Stimulated activated CD8-positive, alpha-beta memory T cell treated with anti-CD3 and anti-CD28 coated beads, Interleukin-15, amount 100 ng/mL, for 4 hours (primary cell): Measurements from ENCODE around the gene TCF15.
"Not testable (repeated sequence)": the region's sequence is repeated elsewhere in the genome, so short reads cannot be mapped to it uniquely, and the experiment has no call there.

ENCODE experiments used
- DNase-seq, 2 donors: peaks; one replicate each; pipeline ENCODE4 v3.0.0-alpha.2; 2020; ENCODE audit warnings: low read depth in 2 of 2

The TCF15 gene

GRCh38 chr20:582204-582603 is 27.9 kb downstream of the TCF15 start:
- DNase-seq, result no peak

DNA sequence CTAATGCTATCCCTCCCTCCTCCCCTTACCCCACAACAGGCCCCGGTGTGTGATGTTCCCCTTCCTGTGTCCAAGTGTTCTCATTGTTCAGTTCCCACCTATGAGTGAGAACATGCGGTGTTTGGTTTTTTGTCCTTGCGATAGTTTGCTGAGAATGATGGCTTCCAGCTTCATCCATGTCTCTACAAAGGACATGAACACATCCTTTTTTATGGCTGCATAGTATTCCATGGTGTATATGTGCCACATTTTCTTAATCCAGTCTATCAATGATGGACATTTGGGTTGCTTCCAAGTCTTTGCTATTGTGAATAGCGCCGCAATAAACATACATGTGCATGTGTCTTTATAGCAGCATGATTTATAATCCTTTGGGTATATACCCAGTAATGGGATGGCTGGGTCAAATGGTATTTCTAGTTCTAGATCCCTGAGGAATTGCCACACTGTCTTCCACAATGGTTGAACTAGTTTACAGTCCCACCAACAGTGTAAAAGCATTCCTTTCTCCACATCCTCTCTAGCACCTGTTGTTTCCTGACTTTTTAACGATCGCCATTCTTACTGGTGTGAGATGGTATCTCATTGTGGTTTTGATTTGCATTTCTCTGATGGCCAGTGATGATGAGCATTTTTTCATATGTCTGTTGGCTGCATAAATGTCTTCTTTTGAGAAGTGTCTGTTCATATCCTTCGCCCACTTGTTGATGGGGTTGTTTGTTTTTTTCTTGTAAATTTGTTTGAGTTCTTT is 31.0 kb downstream of the TCF15 start:
- DNase-seq, result not testable (repeated sequence)

DNA sequence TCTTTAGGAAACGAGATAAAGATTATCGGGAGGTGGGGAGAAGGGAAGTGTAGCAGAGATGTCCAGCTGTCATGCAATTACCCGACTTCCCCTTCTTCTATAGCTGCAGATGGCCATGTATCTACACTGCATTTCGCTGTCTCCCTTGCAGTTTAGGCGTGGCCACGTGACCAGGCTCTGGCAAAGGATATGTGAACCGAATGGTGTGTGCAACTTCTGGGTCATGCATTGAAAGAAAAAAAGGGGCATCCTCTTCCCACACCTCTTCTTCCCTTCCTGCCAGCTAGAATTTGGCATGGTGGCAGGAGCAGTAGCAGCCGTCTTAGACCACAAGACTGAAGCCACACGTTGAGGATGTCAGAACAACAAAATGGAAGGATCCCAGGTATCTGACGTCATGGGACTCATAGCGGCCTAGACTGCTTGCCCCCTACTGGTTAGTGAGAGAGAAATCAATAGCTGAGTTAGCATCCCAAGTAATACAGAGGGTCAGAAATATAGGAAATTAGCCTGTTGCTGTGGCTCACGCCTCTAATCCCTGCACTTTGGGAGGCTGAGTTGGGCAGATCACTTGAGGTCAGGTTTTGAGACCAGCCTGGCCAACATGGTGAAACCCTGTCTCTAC is 32.8 kb downstream of the TCF15 start:
- DNase-seq, result no peak

DNA sequence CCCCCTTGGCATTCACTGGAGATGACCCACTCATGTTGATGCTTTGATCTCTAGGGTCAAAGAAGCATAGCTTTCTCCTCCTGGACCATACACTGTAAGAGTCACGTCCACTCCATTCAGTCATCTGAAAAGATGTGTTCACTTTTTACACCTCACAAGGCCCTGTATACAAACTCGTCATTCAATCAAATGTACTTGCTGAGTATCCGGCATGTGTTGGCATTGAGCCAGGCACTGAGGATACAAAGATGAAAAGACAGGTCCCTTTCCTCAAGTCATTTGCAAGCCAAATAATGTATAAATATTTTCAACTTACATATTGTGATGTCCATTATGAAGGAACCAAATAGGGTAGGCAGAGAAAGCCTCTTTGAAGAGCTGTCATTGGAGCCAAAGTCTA is 34.0 kb downstream of the TCF15 start:
- no peak for DNase-seq

- DNase-seq, result no peak
These were observed 34.9 kb downstream of the TCF15 start for GRCh38 chr20:575230-575629.

DNA sequence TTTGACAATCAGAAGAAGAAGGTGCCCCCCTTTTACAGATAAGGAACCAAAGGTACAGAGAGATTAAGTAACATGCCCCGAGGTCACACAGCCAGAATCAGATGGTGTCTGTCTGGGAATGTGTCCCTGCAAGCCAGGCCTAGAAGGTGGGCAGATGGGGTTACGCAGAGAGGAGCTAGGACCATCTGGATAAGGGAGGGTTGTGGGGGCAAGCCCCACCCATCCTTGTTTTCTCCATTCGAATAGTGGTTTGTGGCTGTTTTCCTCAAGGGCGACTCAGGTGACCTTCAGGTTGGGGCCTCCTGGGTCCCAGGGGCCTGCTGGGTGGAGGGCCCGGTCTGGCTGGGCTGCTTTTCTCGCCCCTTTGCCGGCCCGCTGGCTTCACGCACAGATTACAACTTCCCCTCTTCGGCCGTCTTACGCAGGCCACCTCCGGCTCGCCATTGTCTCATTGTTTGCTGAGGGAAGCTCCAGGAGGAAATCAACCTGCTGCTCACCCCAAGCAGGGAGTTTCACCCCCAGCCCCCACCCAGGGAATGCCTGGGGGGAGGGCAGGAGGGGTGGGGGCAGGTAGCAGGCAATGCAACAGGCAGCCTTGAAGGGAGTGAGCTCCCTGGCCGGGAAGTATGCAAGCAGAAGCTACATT is 35.7 kb downstream of the TCF15 start:
- DNase-seq, result no peak

DNA sequence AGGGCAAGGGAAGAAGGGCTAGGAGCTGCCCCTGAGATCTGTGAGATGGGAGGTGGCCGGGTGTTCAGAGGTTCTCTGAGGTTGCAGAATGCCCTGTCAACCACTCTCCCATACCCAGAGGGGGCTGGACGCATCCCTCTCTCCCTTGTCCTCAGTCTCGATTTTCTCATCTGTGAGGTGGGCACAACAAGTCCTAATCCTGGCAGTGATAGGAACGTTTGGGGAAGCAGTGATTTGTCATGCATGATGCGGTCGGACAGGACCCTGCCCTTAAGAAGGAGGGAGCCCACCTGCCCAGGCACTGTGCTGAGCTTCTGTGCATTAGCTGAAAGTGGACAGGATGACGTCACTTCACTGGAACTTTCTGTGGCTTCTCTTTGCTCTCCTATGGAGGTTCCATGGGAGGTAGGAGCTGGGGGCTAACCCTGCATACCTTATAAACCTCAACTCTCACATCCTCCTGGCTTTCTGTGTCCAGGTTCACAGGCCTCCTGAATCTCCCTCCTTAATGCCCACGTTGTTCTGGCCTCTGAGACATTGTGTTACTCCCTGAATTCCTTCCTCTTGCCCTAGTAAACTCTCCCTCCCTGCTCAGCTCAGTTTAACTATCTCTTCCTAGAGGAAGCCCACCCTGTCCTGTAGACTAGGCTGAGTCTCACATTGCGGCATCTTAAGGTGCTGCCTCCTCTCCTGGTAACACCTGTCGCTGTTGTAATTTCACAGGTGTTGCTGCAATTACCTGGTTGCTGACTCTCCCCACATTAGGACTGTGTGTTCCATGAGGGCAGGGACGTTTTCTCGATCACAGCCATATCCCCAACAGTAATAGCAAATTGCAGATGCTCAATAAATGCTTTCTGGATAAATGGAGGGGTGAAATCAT is 36.5 kb downstream of the TCF15 start:
- DNase-seq, result no peak

DNA sequence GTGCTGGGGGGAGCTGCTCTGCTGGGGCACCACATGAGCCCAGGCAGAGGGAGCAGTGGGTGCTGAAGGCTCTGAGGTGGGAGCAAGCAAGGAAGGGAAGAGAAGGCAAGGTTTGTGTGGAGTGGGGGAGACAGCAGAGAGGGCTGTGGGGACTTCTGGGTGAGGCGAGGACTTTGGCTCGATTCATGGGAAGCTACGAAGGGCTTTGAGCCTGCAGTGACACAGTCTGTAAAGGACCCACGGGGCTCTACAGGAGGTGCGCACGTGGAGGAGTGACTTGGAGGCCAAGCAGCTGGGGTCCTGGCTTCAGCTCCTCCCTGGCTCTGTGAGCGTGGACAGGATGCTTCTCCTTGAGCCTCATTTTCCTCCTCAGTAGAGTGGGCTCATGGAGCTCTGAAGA is 37.4 kb downstream of the TCF15 start:
- DNase-seq, result no peak

DNA sequence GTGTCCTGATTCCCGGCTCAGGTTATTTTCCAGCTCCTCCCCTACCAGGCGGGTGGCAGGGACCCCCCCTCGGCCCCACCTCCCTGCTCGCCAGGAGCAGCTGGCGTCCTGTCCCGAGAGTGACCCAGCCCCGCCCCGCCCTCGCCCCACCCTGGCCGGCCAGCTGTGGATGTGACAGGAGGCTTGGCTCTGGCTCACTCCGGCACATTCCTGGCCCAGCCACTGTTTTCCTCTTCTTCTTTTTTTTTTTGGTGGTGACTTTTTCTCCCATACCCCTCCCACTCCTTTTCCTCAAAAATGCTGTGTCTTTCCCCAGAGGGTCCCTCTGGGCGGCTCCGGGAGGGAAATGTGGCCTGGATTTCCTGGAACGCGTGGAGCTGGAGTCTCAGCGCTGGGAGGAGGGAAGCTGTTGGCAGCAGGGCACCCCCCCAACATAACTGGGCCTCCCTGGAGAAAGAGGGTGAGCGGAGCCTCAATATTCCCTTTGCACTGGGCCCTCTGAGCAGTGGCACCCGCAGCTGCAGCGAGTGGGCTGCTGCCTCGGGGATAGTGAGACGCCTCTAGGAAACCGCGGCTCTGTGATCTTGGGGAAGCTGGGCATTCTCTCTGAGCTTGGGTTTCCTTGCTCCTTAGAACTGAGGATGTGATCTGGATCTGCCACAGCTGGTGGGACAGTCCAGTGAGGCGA is 38.2 kb downstream of the TCF15 start:
- no peak for DNase-seq

- no peak for DNase-seq
These were observed 41.3 kb downstream of the TCF15 start for GRCh38 chr20:568673-569415.

DNA sequence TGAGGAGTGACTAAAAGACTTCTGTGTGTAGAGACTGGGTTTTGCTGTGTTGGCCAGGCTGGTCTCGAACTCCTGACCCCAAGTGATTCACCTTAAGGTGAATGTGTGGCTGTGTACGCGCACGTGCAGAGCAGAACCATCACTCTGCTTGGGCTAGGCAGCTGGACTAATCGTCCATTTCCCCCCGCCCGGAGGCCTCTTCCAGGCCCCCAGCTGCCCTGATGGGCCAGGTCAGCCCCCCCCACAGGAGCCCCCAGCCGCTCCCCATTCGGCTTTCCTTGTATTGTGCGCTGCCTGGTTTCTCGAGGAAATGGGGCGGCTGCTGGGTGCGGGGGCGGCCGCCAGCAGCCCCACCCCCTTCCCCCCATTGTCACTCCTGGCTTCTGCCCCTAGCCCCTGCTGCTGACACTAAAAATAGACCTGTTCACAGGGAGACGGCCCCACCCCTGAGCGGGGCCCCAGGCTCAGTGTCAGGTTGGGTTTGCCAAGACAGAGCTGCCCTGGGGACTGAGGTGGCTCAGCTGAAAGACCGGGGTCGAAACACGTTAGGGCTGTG is 41.9 kb downstream of the TCF15 start:
- DNase-seq, result no peak

- DNase-seq, result no peak
These were observed 45.9 kb downstream of the TCF15 start for GRCh38 chr20:564192-564591.

DNA sequence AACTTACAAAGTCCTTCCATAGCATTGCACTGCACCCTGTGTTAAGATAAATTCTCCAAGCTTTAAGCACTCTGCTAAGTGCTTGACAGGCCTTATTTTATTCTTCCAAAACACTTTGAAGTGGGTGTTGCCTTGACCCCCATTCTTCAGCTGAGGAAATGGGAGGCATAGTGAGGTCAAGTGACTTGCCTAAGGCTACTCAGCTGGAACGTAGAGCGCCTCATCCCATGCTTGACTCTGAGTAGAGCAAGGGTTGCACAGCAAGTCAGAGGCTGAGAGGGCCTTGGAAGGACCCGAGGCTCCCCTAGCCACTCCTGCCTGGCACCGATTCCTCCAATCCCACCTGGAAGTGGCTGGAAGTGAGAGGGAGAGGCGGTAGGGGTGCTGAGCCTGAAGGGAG is 46.9 kb downstream of the TCF15 start:
- no peak for DNase-seq

- DNase-seq, result no peak
These were observed 47.7 kb downstream of the TCF15 start for GRCh38 chr20:562232-562897.

DNA sequence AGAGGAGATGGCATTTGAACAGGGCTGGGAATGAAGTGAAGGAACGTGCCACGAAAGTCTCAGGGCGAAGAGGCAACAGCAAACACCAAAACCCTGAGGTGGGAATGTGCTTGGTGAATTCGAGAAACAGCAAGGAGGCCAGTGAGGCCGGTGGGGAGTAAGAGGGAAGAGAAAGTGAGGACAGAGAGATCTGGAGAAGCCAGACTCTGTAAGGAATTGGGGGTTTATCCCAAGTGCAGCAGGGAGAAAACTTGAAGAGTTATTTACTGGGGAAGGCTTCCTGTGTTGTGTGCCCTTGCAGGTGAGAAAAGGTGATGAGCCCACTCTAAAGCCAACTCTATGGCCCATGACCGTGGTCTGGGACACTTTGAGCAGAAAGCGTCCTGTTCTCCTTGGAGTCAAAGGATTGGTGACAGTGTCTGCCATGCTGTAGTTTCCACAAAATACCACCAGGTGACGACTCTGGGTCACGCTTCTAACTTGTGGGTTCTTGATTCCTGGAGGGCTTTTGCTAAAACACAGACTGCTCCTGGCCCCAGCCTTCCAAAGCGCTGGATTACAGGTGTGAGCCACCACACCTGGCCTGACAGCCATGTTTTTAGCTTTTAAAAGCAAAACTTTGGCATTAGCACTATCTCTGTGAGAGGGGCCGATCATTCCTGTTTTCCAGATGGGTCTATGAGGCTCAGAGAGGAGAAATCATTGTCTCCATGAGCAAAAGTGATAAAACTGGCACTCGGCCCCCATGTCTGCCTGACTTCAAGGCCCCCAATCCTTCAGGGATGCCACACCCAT is 48.5 kb downstream of the TCF15 start:
- DNase-seq, result peak in 1 of 2 donors; percentile 11

GRCh38 chr20:560680-561079 is 49.4 kb downstream of the TCF15 start:
- no peak for DNase-seq

DNA sequence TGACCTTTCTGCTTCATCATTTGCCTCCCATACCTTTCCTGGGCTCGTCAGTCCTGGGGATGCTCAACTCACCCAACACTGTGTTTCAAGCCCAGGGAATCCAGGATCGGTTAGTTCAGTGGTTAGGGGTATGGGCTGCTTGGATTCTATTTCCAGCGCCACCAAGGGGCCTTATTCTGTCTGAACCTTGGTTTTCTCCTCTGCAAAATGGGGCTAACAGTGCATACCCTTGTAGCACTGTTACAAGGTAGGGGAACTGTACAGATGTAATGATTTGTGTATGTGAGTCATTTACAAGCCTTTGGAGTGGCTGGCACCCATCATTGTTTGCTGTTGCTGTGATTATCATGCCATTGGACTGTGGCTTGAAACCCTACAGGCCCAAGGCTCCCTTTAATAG is 52.0 kb downstream of the TCF15 start:
- DNase-seq, result no peak

DNA sequence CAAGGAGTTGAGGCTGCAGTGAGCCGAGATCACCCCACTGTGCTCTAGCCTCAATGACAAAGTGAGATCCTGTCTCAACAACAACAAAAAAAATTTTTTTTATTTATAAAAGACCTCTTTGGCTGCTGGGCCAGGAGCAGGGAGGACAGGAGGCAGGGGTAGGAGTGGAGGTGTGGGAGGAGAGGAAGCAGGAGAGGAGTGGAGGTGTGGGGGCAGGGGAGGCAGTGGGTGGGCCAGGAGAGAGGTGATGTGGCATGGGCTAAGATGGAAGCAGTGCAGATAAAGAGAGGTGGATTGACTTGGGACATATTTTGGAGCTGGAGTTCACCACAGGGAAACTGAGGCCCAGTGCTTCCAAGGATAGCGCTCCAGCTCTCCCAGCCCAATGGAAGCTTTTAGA is 53.1 kb downstream of the TCF15 start:
- no peak for DNase-seq

- DNase-seq, result no peak
These were observed 54.1 kb downstream of the TCF15 start for GRCh38 chr20:555976-556385.
